PC-3 (cell line): ENCODE measurements around the gene MORN3. TPM values are rescaled to one million over a fixed set of nuclear protein-coding genes. Genes with fewer than 3 reads are reported as not detected.

Experiments used
- ATAC-seq: fragments of 200-7000 bp; cut with Tn5 transposase; 2 replicates; pipeline ENCODE4 v1.9.1; 2020; ENCODE audit warnings: mild to moderate bottlenecking, moderate library complexity
- BruUV-seq: library from RNA; stranded (reverse); fragments of 400-500 nt; replicated peaks from 2 replicates; lab custom pipeline; 2021; lab: Mats Ljungman, UMichigan
- CTCF ChIA-PET: fragments of 300-600 bp; sonication (Branson Sonifier 250); formaldehyde crosslinking; loops from one replicate; lab custom pipeline; 2022; ENCODE audit warnings: antibody characterized with exemption; lab: Charles Lee
- POLR2A ChIA-PET: fragments of 300-600 bp; sonication (Branson Sonifier 250); formaldehyde crosslinking; loops from one replicate; lab custom pipeline; 2022; ENCODE audit warnings: antibody characterized with exemption; ENCODE audit not compliant: unreplicated experiment; lab: Charles Lee
- DNase-seq: peaks from one replicate; pipeline ENCODE4 v3.0.0-alpha.2; 2015
- H2AFZ ChIP-seq: fragments of 300-600 bp; sonication (generic); 2 replicates; pipeline ENCODE4 v1.6.0; 2016; ENCODE audit warnings: antibody characterized with exemption, low read length
- H3F3A ChIP-seq: fragments of 300-600 bp; sonication (generic); one replicate; pipeline ENCODE4 v1.6.0; 2017; ENCODE audit warnings: antibody characterized with exemption, low read length, control low read depth, mild to moderate bottlenecking; ENCODE audit not compliant: unreplicated experiment
- H3K27ac ChIP-seq: fragments of 300-600 bp; sonication (generic); 2 replicates; pipeline ENCODE4 v1.5.1; 2016; ENCODE audit warnings: mild to moderate bottlenecking, low read length
- H3K27me3 ChIP-seq: fragments of 300-600 bp; sonication (generic); 2 replicates; pipeline ENCODE4 v1.6.1; 2016; ENCODE audit warnings: low read length, mixed read lengths
- H3K36me3 ChIP-seq: fragments of 300-600 bp; sonication (generic); 2 replicates; pipeline ENCODE4 v1.6.1; 2016; ENCODE audit warnings: low read depth, mixed run types, low read length, mixed read lengths
- H3K4me1 ChIP-seq: fragments of 300-600 bp; sonication (generic); 2 replicates; pipeline ENCODE4 v1.5.1; 2016; ENCODE audit warnings: low read length; ENCODE audit not compliant: insufficient read depth
- H3K4me2 ChIP-seq: fragments of 300-600 bp; sonication (generic); 2 replicates; pipeline ENCODE4 v1.6.0; 2016; ENCODE audit warnings: low read length
- H3K4me3 ChIP-seq: fragments of 300-600 bp; sonication (generic); 2 replicates; pipeline ENCODE4 v1.5.1; 2016; ENCODE audit warnings: mild to moderate bottlenecking, low read length, mixed read lengths
- H3K79me2 ChIP-seq: fragments of 300-600 bp; sonication (generic); 2 replicates; pipeline ENCODE4 v1.6.1; 2017; ENCODE audit warnings: low read length, mixed read lengths
- H3K9ac ChIP-seq: fragments of 300-600 bp; sonication (generic); 2 replicates; pipeline ENCODE4 v1.6.0; 2016; ENCODE audit warnings: mild to moderate bottlenecking, low read length
- H3K9me2 ChIP-seq: fragments of 300-600 bp; sonication (generic); replicated peaks from 2 replicates; pipeline ENCODE4 v1.6.1; 2016; ENCODE audit warnings: mixed run types, low read length, mixed read lengths
- H3K9me3 ChIP-seq: fragments of 300-600 bp; sonication (generic); 2 replicates; pipeline ENCODE4 v1.6.1; 2016; ENCODE audit warnings: low read length, mixed read lengths
- H4K20me1 ChIP-seq: fragments of 300-600 bp; sonication (generic); 2 replicates; pipeline ENCODE4 v1.6.1; 2016; ENCODE audit warnings: low read length, mixed read lengths
- EZH2 ChIP-seq: fragments of 300-600 bp; sonication (generic); IDR thresholded peaks from one replicate; pipeline ENCODE4 v1.6.1; 2017; ENCODE audit warnings: antibody characterized with exemption, mild to moderate bottlenecking, low read length; ENCODE audit not compliant: unreplicated experiment
- EZH2phosphoT487 ChIP-seq: fragments of 300-600 bp; sonication (generic); IDR thresholded peaks from 2 replicates; pipeline ENCODE4 v1.6.1; 2018; ENCODE audit warnings: mild to moderate bottlenecking, antibody characterized with exemption, low read length, borderline replicate concordance
- intact Hi-C: fragments of 100-400 bp; cut with micrococcal nuclease; formaldehyde crosslinking; loops from 2 replicates; pipeline ENCODE4 v1.9.0; 2023
- total RNA-seq: library from RNA; depleted of rRNA; stranded (reverse); fragments of >200 nt; gene quantifications from 2 replicates; pipeline ENCODE4 v1.2.3, GENCODE V29; 2014
- TF ChIP-seq, protein P1 (sequence below): fragments of 300-600 bp; sonication (generic); conservative IDR thresholded peaks from 2 replicates; pipeline ENCODE4 v1.5.1; 2017; ENCODE audit warnings: antibody characterized with exemption, low read depth, mild to moderate bottlenecking, low read length

The MORN3 gene
- total RNA-seq, 1 experiment from 2014 or later: 1.7 TPM

DNA sequence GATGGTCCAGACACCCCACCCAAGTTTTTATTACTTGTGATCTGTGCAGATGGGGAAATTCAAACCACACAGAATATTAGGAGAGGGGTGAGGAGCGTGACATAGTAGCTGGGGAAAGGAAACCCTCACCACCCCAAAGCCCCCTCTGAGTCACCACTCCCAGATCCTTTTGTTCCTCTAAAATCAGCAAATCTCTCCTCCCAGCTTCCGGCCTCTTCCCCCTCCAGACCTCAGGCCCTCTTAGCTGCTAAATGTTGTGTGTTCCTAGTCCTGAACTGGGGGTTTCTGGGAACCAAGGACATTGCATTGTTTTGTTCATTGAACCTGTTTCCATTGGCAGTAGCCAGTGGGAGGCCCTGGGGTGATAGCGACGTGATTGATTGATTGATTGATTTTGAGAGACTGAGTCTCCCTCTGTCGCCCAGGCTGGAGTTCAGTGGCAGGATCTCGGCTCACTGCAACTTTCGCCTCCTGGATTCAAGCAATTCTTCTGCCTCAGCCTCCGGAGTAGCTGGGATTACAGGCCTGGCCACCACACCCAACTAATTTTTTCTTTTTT, 49.0 kb downstream of the MORN3 start:
- Histone ChIP-seq H3K4me3 (no peak overlapping the region), H3K79me2 (no peaks in the 10 kb centered on the region), H3K9me3 (no peaks in the 10 kb centered on the region), H3K27me3 (no peaks in the 10 kb centered on the region), H3K9ac (no peak overlapping the region), H3K4me1 (peaks cover 5% of the 10 kb centered on the region), H3K36me3 (no peaks in the 10 kb centered on the region), H2AFZ (no peak overlapping the region), H3K4me2 (no peak overlapping the region), H3F3A (no peaks in the 10 kb centered on the region), H4K20me1 (no peaks in the 10 kb centered on the region), H3K27ac (no peak overlapping the region), H3K9me2 (no peaks in the 10 kb centered on the region)
- DNase-seq (no peak), ATAC-seq (no peak)
- intact Hi-C loops: no loop called here
- CTCF ChIA-PET: no interaction called here
- TF ChIP-seq EZH2phosphoT487: no peak
- TF ChIP-seq, protein P1, sequence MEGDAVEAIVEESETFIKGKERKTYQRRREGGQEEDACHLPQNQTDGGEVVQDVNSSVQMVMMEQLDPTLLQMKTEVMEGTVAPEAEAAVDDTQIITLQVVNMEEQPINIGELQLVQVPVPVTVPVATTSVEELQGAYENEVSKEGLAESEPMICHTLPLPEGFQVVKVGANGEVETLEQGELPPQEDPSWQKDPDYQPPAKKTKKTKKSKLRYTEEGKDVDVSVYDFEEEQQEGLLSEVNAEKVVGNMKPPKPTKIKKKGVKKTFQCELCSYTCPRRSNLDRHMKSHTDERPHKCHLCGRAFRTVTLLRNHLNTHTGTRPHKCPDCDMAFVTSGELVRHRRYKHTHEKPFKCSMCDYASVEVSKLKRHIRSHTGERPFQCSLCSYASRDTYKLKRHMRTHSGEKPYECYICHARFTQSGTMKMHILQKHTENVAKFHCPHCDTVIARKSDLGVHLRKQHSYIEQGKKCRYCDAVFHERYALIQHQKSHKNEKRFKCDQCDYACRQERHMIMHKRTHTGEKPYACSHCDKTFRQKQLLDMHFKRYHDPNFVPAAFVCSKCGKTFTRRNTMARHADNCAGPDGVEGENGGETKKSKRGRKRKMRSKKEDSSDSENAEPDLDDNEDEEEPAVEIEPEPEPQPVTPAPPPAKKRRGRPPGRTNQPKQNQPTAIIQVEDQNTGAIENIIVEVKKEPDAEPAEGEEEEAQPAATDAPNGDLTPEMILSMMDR: no peak
- TF ChIP-seq EZH2: no peak
- POLR2A ChIA-PET: no interaction called here
- no TSS peak for BruUV-seq

DNA sequence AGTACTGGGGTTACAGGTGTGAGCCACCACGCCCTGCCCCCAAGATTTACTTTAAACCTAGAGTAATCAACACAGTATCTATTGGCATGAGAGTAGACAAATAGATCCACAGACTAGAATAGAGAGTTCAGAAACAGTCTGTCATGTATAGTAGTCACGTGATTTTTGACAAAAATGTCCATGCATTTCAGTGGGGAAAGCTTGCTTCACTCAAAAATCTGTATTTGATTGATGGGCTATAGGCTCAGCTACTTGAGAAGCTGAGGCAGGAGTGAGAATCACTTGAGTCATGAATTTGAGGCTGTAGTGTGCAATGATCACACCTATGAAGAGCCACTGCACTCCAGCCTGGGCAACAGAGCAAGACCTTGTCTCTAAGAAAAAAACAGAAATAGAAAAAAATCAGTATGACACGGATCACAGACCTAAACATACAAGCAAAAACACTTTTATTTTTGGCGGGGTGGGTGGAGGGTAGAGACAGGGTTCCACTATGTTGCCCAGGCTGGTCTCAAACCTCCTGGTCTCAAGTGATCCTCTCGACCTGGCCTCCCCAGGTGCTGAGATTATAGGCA, 50.7 kb downstream of the MORN3 start:
- H3K9ac ChIP-seq: no peak overlapping the region
- H3K27ac ChIP-seq: no peak overlapping the region
- no peak overlapping the region for H3K4me3 ChIP-seq
- no peaks in the 10 kb centered on the region for H3K9me2 ChIP-seq
- no peaks in the 10 kb centered on the region for H3K4me1 ChIP-seq
- H3K4me2 ChIP-seq: no peak overlapping the region
- no peaks in the 10 kb centered on the region for H3K27me3 ChIP-seq
- intact Hi-C loops: no loop called here
- ChIA-PET POLR2A (no interaction called here), CTCF (no interaction called here)
- no peaks in the 10 kb centered on the region for H4K20me1 ChIP-seq
- no peaks in the 10 kb centered on the region for H3K9me3 ChIP-seq
- H3K79me2 ChIP-seq: no peaks in the 10 kb centered on the region
- DNase-seq: no peak
- no TSS peak for BruUV-seq
- no peaks in the 10 kb centered on the region for H3F3A ChIP-seq
- TF ChIP-seq EZH2 (no peak), EZH2phosphoT487 (no peak)
- TF ChIP-seq, protein P1: no peak
- ATAC-seq: no peak
- no peak overlapping the region for H2AFZ ChIP-seq
- no peaks in the 10 kb centered on the region for H3K36me3 ChIP-seq

DNA sequence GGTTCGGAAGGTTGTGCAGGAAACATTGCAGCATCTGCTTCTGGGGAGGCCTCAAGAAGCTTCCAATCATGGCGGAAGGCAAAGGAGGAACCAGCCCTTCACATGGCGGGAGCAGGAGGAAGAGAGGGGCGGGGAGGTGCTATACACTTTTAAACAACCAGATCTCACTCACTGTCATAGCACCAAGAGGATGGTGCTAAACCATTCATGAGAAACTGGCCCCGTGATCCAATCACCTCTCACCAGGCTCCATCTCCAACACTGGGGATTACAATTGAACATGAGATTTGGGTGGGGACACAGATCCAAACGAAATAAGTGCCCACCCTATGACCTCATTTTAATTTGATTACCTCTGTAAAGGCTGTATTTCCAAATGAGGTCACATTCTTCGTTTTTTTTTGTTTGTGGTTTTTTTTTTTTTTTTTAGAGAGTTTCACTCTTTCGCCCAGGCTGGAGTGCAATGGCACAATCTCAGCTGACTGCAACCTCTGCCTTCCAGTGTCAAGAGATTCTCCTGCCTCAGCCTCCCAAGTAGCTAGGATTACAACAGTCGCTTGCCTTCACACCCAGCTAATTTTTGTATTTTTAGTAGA, 54.5 kb downstream of the MORN3 start:
- Histone ChIP-seq H3K4me1 (no peaks in the 10 kb centered on the region; the same call in 1 of the 2 replicates), H3K9ac (no peak overlapping the region), H3F3A (no peaks in the 10 kb centered on the region), H3K9me3 (no peaks in the 10 kb centered on the region), H3K4me3 (no peak overlapping the region), H4K20me1 (no peaks in the 10 kb centered on the region), H2AFZ (no peak overlapping the region), H3K27me3 (no peaks in the 10 kb centered on the region), H3K36me3 (no peaks in the 10 kb centered on the region), H3K9me2 (no peaks in the 10 kb centered on the region), H3K27ac (no peak overlapping the region), H3K4me2 (no peak overlapping the region), H3K79me2 (no peaks in the 10 kb centered on the region)
- intact Hi-C loops: no loop called here
- no TSS peak for BruUV-seq
- ChIA-PET POLR2A (no interaction called here), CTCF (interaction anchor here (0.6 kb wide), 1 partner anchor 35 kb away, joined by 7 read pairs; no protein-coding TSS in a partner anchor)
- ATAC-seq: no peak
- no peak for DNase-seq
- no peak for TF ChIP-seq EZH2phosphoT487
- TF ChIP-seq, protein P1: no peak
- no peak for TF ChIP-seq EZH2
